ENCODE data around the gene TBCB.

- TF ChIP-seq, protein P1, sequence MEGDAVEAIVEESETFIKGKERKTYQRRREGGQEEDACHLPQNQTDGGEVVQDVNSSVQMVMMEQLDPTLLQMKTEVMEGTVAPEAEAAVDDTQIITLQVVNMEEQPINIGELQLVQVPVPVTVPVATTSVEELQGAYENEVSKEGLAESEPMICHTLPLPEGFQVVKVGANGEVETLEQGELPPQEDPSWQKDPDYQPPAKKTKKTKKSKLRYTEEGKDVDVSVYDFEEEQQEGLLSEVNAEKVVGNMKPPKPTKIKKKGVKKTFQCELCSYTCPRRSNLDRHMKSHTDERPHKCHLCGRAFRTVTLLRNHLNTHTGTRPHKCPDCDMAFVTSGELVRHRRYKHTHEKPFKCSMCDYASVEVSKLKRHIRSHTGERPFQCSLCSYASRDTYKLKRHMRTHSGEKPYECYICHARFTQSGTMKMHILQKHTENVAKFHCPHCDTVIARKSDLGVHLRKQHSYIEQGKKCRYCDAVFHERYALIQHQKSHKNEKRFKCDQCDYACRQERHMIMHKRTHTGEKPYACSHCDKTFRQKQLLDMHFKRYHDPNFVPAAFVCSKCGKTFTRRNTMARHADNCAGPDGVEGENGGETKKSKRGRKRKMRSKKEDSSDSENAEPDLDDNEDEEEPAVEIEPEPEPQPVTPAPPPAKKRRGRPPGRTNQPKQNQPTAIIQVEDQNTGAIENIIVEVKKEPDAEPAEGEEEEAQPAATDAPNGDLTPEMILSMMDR (IDR thresholded peaks at IDR 0.05) = no peak
- TF ChIP-seq POLR2A (IDR thresholded peaks at IDR 0.05) = peak; percentile 49
Measured at GRCh38 chr19:36141039-36141927, 26.0 kb downstream of the TBCB start.

All from testis (tissue), 2 donors.